Thyroid gland (tissue), 4 donors: ENCODE data around the gene DCPS. TPM values are rescaled to one million over a fixed set of nuclear protein-coding genes. Genes with fewer than 3 reads are reported as not detected.

ENCODE experiments used
- DNase-seq, 2 donors: peaks; one replicate each; pipeline ENCODE4 v3.0.0-alpha.2; 2019
- H3K27ac ChIP-seq, 3 donors: fragments of 200-600 bp; sonication (generic); 1 replicate in 2 of 3; 2 replicates in 1 of 3; pipeline ENCODE4 v1.5.1; 2016 to 2019; ENCODE audit warnings: mild to moderate bottlenecking in 1 of 3, moderate library complexity in 1 of 3
- H3K27me3 ChIP-seq: fragments of 200-600 bp; sonication (generic); one replicate; pipeline ENCODE4 v1.5.1; 2019
- H3K36me3 ChIP-seq, 2 donors: fragments of 200-600 bp; sonication (generic); one replicate each; pipeline ENCODE4 v1.5.1; 2016 to 2019
- H3K4me1 ChIP-seq, 2 donors: fragments of 200-600 bp; sonication (generic); one replicate each; pipeline ENCODE4 v1.5.1; 2017 to 2019
- H3K4me3 ChIP-seq, 3 donors: fragments of 200-600 bp; sonication (generic); replicated peaks in 1 of 3; 1 replicate in 2 of 3; 2 replicates in 1 of 3; pipeline ENCODE4 v1.5.1; 2016; ENCODE audit warnings: mild to moderate bottlenecking in 1 of 3
- H3K9me3 ChIP-seq: fragments of 200-600 bp; sonication (generic); one replicate; pipeline ENCODE4 v1.5.1; 2017
- POLR2A ChIP-seq, 2 donors: fragments of 450-650 bp; IDR thresholded peaks; one replicate each; pipeline ENCODE4 v1.6.1; 2017; ENCODE audit warnings: antibody characterized with exemption in 2 of 2, mild to moderate bottlenecking in 2 of 2, moderate library complexity in 1 of 2
- WGBS, 2 donors: methylation state at CpG; one replicate each; pipeline ENCODE4 v1.1.5; 2017; 5-methylcytosine and 5-hydroxymethylcytosine counted together
- intact Hi-C: fragments of 100-400 bp; cut with DNase I; formaldehyde crosslinking; loops from one replicate; pipeline ENCODE4 v1.15.1; 2023
- total RNA-seq, 4 donors: library from RNA; depleted of rRNA; stranded (reverse); fragments of >200 nt; gene quantifications; one replicate each; pipeline ENCODE4 v1.2.3, GENCODE V29; 2016
- TF ChIP-seq, protein P1 (sequence below), 6 experiments: fragments of 200-600 bp in 3 of 6; fragments of 450-650 bp in 3 of 6; sonication (generic) in 3 of 6; IDR thresholded peaks; one replicate each; pipeline ENCODE4 v1.5.1; 2016 to 2019; ENCODE audit warnings: antibody characterized with exemption in 6 of 6, mild to moderate bottlenecking in 2 of 6, inconsistent platforms in 1 of 6, moderate library complexity in 1 of 6

Gene DCPS
- total RNA-seq, 4 donors from 2014 or later, result 6.1 to 18.9 (median 13.9) TPM

GRCh38 chr11:126329644-126330211 lies 25.9 kb downstream of the DCPS start:
- Histone ChIP-seq H3K27me3 (no peaks in the 10 kb centered on the region), H3K9me3 (no peaks in the 10 kb centered on the region), H3K27ac (no peak overlapping the region), H3K4me3 (no peak overlapping the region), H3K4me1 (no peaks in the 10 kb centered on the region), H3K36me3 (no peaks in the 10 kb centered on the region)
- TF ChIP-seq, protein P1, sequence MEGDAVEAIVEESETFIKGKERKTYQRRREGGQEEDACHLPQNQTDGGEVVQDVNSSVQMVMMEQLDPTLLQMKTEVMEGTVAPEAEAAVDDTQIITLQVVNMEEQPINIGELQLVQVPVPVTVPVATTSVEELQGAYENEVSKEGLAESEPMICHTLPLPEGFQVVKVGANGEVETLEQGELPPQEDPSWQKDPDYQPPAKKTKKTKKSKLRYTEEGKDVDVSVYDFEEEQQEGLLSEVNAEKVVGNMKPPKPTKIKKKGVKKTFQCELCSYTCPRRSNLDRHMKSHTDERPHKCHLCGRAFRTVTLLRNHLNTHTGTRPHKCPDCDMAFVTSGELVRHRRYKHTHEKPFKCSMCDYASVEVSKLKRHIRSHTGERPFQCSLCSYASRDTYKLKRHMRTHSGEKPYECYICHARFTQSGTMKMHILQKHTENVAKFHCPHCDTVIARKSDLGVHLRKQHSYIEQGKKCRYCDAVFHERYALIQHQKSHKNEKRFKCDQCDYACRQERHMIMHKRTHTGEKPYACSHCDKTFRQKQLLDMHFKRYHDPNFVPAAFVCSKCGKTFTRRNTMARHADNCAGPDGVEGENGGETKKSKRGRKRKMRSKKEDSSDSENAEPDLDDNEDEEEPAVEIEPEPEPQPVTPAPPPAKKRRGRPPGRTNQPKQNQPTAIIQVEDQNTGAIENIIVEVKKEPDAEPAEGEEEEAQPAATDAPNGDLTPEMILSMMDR (IDR thresholded peaks at IDR 0.05), result no peak
- no peak for TF ChIP-seq POLR2A (IDR thresholded peaks at IDR 0.05)
- intact Hi-C loops, result no loop called here
- no peak for DNase-seq
- 89 to 93% methylated on average over 11 of the region's 11 CpGs for WGBS, 2 donors

GRCh38 chr11:126331286-126331685 lies 27.4 kb downstream of the DCPS start:
- no peak for DNase-seq
- Histone ChIP-seq H3K27ac (no peak overlapping the region), H3K27me3 (no peaks in the 10 kb centered on the region), H3K9me3 (no peaks in the 10 kb centered on the region), H3K36me3 (no peaks in the 10 kb centered on the region), H3K4me1 (no peaks in the 10 kb centered on the region), H3K4me3 (no peak overlapping the region)
- 96 to 100% methylated on average over 10 to 13 of the region's 13 CpGs for WGBS, 2 donors
- intact Hi-C loops, result no loop called here
- TF ChIP-seq, protein P1 (IDR thresholded peaks at IDR 0.05), result no peak
- no peak for TF ChIP-seq POLR2A (IDR thresholded peaks at IDR 0.05)

- DNase-seq, result no peak
- TF ChIP-seq POLR2A (IDR thresholded peaks at IDR 0.05), result no peak
- TF ChIP-seq, protein P1 (IDR thresholded peaks at IDR 0.05), result no peak
- intact Hi-C loops, result no loop called here
- no peaks in the 10 kb centered on the region for H3K9me3 ChIP-seq
- no peaks in the 10 kb centered on the region for H3K27me3 ChIP-seq
- 75 to 87% methylated on average over 5 of the region's 5 CpGs for WGBS, 2 donors
- H3K36me3 ChIP-seq, result no peaks in the 10 kb centered on the region
- H3K4me3 ChIP-seq, result no peak overlapping the region
- H3K4me1 ChIP-seq, result peaks cover 0 to 3% of the 10 kb centered on the region in 2 donors
- no peak overlapping the region for H3K27ac ChIP-seq
Measured at GRCh38 chr11:126332221-126332711, 28.4 kb downstream of the DCPS start.

DNA sequence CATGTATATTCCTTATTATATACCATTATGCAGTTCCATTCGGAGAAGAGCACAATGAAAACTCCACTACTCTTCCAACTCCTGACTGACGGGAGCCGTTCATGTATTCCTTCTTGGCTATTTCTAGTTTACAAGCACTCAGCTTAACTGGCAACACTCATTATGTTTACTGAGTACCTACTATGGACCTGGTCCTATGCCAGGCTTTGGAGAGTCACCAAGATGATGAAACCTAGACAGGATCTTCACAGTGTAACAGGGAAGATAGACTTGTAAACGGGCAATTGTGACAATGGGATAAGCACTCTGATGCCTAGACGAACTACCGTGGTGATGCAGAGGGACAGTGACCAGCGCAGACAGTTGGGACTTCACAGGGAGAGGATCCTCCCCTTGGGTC lies 29.3 kb downstream of the DCPS start:
- no peaks in the 10 kb centered on the region for H3K27me3 ChIP-seq

More for the DNA sequence above, 29.3 kb downstream of the DCPS start:
- Histone ChIP-seq H3K27ac (no peak overlapping the region), H3K4me1 (peaks cover 0 to 3% of the 10 kb centered on the region in 2 donors), H3K36me3 (no peaks in the 10 kb centered on the region), H3K4me3 (no peak overlapping the region), H3K9me3 (no peaks in the 10 kb centered on the region)
- DNase-seq, result no peak
- no peak for TF ChIP-seq POLR2A (IDR thresholded peaks at IDR 0.05)
- TF ChIP-seq, protein P1 (IDR thresholded peaks at IDR 0.05), result no peak
- intact Hi-C loops, result no loop called here
- 91 to 95% methylated on average over 7 of the region's 7 CpGs for WGBS, 2 donors
